DMS53 (cell line): Measurements from ENCODE around the gene ANKRD11.

ENCODE experiments used
- DNase-seq: peaks from one replicate; lab custom pipeline; 2025; lab: John Stamatoyannopoulos, UW

Gene ANKRD11

DNA sequence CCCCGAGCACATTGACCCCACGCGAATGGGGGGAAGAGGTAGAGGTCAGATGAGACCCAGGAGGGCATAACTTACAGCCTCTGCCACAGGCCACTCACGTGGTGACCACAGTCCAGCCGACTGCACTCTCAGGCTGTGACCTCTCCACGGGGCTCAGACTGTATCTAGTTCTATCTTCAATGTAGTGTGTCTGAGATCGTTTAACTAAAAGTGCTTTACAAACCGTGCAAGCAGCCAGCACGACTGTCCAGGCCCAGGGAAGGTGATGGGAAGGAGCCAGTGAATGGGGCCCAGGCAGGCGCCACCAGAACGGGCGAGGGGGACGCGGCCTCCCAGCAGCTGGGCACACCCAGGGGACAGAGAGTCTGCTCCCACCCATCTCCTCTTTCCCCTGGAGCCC is 108.6 kb downstream of the ANKRD11 start:
- DNase-seq: no peak

DNA sequence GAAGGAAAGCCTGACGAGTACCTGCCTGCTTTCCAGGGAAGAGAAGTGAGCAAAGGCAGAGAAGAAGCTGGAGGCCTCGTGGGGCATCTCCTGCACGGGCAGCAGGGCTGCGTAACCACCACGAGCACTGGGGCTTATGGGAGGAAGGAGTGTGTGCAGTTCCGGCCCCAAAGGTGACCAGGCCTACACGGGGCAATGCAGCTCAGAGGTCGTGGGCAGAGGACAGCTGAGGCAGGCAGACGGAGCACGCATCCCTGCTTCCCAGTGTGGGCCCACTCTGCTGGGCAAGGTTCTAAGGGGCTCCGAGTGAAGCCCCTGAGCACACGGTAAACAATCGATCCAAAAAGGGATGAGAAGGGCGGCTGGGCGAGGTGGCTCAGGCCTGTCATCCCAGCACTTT is 109.7 kb downstream of the ANKRD11 start:
- no peak for DNase-seq

DNA sequence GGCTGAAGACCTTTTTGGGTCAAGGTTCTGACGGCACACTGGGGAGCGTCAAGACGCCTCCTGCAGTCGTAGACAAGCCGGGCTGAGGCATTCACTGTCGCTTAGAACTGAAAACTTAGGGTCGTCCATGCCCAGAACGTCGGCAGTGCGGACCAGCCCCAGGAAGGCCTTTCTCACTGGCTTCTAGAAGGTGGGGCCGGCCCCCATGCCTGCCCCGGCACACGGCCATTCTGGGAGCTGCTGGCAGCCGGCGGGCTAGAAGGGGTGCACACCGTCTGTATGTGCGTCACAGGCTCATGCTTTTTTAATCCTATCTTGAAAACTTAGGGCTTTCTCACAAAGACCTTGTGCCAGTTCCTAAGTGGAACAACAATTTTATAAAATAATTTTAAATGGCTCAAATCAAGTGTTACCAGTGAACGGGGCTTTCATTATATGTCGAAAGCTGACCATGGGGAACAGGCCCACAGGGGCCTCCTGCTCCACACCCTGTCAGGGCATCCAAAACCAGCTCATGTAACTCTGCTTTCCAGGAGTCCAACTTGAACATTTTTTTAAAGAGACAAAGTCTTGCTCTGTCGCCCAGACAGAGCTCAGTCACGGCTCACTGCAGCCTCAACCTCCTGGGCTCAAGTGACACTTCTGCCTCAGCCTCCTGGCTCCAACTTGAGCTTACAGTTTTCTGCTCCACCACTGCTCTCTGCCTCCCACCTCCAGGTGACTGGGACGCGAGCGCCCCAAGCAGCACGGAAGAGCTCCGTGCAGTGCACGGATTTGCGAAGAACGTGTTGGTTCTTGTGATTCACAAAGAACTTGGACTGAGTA is 111.2 kb downstream of the ANKRD11 start:
- no peak for DNase-seq

DNA sequence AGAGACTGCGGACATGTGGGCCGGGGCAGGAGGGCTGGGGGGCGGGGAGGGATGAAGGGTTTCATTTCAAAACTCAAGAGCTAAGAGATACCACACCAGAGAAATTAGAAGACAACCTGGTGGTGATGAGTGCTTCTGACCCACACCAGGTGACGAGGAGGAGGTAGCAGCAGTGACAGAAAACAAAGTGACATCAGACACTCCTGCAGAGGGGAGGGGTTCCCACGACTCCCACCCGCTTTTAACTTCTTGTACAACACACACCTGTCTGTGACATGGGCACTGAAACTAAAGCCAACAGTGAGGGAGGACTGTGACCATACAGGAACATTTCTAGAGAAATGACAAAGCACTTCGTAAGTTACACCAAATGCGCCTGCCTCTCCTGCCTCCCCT is 112.9 kb downstream of the ANKRD11 start:
- no peak for DNase-seq

DNA sequence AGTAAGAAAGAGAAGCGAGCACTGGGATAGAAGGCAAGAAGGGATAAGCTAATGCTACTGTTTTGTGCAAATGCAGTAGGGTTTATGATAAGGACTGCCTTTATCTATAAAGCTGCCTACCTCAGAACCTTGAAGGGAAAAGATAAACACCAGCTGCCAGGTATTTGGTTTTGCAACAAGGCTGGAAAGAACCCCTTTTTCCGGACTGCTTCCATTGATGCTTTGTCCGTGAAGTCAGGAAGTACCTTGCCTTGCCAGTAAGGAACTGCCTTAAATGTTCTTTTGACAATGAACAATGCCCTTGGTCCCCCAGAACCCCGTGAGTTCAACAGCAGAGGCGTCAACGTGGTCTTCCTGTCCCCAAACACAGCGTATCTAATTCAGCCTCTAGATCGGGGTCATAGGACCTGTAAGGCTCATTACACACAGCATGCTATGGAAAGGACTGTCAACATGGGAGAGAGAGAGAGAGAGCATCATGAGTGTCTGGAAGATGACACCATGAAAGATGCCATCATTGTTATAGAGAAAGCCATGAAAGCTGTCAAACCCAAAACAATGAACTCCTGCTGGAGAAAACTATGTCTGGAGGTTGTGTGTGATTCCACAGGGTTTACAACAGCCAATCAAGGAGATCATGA is 113.4 kb downstream of the ANKRD11 start:
- DNase-seq: no peak

DNA sequence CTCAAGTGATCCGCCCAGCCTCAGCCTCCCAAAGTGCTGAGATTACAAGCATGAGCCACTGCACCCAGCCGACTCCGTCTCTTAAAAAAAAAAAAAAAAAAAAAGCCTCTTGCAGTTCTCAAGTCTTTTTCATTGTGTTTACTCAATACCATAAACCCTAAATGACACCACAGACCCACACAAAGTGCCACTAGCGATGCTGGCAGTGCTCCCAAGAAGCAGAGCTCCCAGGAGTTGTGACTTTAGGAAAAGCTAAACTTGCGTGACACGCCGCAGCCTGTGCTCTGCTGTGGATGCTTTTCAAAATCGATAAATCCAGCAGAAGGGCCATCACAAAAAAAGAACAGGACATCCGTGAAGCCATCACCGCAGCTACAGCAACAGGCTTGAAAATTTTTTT is 114.7 kb downstream of the ANKRD11 start:
- DNase-seq: peak; percentile 26

DNA sequence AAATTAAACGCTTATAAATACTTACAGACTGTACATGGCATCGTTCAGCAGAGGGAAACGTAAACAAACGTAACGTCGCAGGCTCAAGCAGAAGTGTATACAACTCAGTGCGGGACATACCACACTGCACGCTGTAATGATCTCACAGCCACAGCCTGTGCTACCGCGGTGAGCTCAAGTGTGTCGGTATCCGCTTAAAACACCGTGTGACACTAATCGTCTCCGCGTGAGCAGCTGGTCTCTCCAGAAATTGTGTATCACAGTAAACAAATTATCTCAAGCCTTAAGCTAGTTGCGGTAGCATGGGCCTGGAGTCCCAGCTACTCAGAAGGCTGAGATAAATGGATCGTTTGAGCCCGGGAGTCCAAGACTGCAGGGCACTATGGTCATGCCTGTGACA is 115.3 kb downstream of the ANKRD11 start:
- peak; percentile 89 for DNase-seq

DNA sequence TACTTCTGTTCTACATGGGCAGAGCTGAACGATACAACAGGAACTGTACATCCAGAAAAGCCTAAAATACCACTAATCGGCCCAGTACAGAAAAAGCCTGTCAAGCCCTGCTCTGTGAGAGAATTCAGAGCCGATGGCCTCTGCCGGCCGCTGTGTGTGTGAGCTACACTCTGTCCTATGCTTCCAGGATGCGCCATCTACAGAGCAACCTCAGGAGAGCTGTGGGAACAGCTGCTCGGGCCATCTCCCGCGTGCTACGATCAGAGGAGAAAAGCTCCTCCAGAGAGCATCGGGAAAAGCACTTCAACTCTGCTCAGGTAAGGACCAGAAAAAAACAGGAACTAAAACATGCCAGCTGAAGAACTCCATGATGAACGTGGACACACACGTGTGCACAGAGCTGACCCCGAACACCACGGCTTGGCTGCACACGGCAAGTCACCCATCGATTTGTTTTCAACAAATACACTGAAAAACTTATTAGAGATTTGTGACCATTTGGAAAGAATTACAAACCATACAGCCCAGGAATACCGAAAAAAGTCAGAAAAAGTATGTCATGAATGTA is 115.9 kb downstream of the ANKRD11 start:
- DNase-seq: peak; percentile 86

DNA sequence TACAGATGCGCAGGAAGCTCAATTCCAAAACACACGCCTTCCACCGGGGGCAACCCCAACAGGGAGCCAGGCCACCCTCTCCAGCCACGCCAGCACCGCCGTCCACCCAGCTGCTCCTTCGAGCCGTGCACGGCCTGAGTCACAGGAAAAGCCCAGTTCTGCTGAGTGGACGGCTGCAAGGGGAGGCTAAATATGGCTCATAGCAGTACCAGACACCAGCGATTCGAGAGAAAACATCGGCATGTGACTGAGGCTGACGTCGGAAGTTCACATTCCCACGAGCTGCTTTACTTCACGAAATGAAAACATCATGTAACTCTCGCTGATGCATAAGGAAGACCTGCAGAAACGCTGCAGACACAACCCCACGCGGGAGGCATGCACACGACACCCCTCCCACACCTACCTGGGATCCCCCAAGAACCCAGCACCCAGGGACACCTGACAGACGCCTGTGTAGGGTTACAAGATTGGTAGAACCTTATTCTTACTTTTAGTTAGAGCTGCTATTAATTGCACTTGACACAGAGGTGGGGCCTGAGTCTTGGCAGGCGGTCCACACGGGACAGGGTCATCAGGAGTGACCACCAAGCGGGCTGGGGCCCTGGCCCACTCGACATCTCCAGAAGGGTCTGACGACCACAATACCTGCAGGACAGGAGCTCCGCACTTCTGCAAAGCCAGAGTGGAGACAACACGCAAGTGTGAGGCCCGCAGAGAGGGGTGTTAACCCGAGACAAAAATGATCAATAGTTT is 116.8 kb downstream of the ANKRD11 start:
- DNase-seq: no peak

DNA sequence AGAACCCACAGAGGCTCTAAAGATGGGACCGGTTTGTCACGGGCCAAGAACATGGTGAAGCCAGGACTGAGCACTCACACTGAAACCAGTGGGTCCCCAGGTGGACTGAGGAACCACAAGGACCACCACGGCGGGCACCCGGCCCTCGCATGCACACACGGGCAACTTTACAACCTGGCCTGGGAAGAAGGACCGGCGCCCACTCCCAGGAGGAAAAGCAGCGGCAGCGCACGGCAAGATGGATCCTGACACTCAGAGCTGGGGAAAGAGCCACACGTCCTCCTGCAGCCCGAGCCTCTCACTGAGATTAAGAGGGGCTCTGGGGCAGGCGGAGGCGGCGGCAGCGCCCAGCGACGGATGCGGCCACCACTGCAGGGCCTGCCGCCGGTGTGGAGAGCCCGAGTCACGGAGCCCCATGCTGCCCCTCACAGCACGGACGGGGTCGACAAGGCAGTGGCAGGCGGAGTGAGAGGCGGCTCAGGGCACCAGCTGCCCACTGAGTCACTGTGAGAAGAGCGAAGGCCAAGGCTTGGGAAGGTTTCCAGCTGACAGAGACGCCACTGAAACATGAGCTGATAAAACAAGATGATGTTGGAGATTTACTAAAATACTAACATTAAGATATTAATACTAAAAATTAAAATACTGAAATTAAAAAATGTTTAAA is 118.3 kb downstream of the ANKRD11 start:
- DNase-seq: no peak

DNA sequence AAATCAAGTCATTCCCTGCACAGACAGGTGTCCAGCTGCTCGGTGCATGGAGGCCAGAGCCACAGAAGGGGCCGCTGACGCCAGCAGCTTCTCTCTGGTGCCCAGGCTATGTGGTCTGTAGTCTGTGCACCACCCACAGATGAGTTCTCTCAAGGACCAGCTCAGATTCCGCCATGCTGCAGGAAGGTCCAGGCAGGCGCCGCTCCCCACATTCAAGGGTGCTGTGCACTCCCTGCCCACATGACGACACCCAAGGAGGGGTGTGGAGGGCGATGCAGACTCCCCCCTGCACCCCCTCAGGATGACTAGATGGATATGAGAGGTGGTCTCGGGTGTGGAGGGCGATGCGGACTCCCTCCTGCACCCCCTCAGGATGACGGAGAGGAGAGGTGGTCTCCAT is 119.0 kb downstream of the ANKRD11 start:
- no peak for DNase-seq

DNA sequence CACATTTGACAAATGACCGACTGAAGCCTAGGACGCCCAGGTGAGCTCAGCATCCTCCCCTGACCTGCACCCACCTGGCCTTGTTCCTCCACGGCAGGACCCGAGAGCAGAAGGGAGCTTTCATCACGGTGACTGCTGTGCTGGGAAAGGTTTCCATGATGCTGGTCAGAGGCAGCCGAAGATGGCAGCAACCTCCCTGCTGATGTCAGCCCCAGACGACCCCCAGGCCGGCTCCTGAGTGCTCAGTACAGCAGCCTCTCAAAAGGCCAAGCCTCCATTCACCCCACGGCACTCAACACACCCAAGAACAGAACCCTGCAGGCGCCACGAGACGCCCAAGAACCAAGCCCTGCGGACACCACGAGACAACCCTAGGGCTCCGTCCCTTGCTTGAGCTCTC is 119.8 kb downstream of the ANKRD11 start:
- DNase-seq: no peak

DNA sequence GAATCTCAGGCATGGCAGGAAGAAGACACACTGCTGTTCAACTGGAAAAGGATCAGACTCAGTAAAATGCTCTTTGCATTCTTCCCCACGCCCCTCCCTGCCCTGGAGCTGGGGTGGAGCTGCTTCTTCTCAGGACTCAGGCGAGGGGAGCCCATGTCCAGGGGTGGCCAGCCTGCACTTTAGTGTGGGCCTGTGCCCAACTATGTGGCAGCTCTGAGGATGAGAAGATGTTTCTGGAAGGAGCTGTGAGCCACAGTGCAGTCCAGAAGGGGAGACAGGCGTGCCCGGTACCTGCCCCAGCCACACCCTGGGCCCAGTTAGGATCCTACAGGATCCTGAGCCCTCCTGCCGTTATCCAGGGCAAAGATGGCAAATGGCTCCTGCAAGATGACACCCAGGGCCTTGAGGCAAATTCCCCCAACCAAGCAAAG is 120.3 kb downstream of the ANKRD11 start:
- no peak for DNase-seq

DNA sequence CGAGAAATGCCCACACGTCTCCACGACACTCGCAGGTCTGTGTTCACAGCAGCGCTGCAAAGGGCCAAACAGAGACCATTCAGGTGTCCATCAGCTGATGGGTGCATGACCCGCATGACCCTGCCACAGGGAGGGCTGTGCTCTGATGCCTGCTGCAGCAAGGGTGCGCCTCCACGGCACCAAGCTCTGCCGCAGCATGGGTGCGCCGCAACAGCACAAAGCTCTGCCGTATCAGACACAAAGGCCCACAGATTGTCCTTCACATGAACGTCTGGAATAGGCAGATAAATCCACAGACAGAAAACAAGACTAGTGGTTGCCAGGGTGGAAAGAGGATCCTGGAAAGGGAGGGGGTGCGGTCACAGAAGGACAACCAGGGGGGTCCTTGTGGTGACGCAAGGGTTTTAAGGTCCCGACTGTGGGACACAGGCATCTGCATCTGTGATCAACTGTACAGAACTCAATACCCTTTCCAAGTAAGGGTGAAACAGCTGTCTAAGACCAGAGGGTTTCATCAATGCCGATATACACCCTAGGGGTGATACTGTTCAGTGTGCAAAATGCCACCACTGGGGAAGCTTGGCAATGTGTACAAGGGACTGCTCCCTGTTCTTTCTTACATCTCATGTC is 121.0 kb downstream of the ANKRD11 start:
- no peak for DNase-seq

DNA sequence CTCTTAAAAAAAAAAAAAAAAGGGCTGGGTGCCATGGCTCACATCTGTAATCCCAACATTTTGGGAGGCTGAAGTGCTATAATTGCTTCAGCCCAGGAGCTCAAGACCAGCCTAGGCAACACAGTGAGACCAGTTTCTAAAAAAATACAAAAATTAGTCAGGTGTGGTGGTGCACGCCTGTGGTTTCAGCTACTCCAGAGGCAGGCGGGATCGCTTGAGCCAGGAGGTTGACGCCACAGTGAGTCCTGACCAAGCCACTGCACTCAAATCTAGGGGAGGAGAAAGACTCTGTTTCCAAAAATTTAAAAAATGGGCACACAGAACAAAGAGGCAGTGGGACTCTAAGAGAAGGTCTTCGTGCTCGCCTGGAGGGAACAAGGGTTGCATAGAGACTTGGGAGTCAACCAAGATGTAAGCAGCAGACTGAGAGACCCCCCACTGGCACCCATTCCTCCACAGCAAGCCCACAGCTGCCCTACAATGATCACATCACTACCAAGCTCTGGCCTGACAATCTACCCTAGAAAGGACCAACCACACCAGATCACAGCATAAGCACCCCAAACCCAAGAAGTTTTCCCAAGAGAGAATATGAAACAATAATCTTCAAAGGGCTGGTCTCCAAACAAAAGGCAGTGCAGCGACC is 121.6 kb downstream of the ANKRD11 start:
- DNase-seq: no peak

DNA sequence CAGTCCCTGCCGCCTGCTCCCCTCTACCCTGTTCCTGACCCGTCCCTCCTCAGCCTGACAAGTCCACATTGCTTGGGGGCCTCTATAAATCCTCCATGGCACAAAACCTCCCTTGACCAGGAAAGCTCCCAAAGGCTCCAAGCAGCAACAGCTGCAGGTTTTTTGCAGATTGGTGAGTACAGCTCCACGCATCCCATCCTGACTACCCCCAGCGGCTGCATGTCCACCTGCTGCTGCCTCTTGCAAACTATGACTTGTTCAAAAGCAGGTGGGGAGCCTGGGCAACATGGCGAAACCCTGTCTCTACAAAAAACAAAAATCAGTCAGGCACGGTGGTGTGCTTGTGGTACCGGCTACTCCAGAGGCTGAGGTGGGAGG is 122.8 kb downstream of the ANKRD11 start:
- no peak for DNase-seq

DNA sequence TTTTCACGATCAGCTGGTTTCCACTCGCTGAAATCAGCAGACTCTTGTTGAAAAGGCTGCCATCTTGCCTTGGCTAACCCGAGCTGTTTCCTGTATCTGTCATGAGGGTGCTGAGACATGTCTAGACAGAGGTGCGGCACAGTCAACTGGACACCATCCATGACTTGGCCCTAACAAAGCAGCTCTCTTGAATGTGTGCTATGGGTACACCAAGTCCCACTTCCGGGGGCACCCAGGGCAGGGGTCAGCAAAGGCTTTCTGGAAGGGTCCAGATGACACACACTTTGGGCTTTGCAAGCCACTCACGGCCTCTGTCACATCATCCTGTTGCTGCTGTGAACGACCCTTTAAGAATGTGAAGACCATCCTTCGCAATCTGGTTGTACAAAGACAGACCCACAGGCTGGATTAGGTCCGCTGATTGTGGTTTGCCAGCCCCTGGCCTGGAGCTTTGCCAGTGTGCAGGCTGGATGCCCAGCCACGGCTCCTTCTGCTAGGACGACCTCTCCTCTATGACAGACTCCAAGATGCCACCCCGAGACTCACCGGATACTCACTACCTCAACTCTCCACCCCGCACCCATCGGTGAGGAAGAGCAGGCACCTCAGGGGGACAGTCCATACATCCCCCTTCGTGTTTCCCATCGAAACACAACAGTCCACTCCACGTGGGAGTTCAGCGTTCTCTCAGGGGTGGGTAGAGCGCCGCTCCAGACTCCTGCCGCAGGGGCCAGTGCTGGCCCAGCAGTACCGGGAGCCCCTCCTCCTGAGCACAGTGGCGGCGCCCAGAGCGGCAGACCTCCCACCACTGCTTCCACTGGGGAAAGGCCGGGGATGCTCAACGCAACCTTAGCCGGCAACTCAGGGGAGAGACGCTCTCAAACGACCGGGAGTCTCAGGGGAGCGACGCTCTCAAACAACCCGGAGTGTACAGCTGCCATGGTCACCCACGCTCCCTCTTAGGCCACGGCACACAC is 123.5 kb downstream of the ANKRD11 start:
- DNase-seq: no peak

DNA sequence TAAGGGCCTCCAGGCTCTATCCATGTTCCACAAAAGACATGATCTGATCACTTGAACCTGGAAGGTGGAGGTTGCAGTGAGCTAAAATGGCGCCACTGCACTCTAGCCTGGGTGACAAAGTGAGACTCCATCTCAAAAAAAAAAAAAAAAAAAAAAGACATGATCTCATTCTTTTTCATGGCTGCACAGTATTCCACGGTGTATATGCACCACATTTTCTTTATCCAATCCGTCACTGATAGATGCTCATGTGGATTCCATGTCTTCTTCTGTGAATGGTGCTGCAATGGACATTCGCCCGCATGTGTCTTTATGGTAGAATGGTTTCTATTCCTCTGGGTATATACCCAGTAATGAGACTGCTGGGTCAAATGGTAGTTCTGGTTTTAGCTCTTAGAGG is 124.4 kb downstream of the ANKRD11 start:
- no peak for DNase-seq

DNA sequence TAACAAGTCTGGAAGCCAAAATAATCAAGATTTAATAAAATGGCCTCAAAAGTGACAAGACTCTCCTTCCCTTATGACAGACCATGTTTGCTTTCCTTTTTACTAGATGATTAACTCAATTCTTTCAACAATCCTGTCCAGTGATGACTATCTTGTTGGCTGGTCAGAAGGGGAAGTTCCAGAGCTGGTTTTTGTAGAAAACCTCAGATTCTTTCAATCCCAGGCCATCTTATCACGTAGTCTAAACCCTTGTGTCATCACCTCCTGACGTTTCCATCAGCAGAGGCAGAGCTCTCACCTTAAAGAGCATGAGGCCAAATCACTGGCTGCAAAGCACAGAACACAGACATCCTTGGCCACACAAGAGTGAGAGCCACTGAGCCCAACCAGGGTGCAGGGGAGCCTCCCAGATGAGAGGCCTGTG is 125.3 kb downstream of the ANKRD11 start:
- no peak for DNase-seq

DNA sequence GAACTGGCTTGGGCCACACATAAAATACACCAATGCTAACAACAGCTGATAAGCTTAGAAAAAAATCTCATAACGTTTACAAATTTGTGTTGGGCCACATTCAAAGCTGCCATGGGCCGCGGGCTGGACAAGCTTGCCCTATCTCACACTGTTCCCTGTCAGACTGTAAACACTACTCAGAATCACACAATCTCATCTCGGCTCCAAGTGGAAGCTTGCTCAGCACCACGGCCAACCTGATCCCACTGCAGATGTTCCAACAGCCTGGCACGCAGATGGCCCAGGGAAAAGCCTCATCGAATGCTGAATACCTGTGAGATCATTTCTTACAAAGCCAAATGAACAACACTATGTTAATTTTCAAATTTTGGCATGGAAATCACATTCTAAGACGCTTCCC is 125.8 kb downstream of the ANKRD11 start:
- no peak for DNase-seq
